Body of pancreas (tissue), 4 donors: Measurements from ENCODE around the gene PACS1. TPM values are rescaled to one million over a fixed set of nuclear protein-coding genes. Genes with fewer than 3 reads are reported as not detected.

Experiments
- ATAC-seq: fragments of 150-250 bp; one replicate; pipeline ENCODE4 v1.9.1; 2016
- DNase-seq, 4 donors: peaks; one replicate each; pipeline ENCODE4 v3.0.0-alpha.2; 2019
- H3K27ac ChIP-seq, 4 donors: fragments of 200-600 bp; sonication (generic); 1 replicate in 3 of 4; 2 replicates in 1 of 4; pipeline versions ENCODE4 v1.5.1 to v1.6.1; 2016 to 2019; ENCODE audit warnings: mild to moderate bottlenecking in 1 of 4, mixed read lengths in 1 of 4, moderate library complexity in 1 of 4
- H3K27me3 ChIP-seq, 2 donors: fragments of 200-600 bp; sonication (generic); one replicate each; pipeline ENCODE4 v1.6.0; 2016; ENCODE audit warnings: mild to moderate bottlenecking in 1 of 2
- H3K36me3 ChIP-seq, 2 donors: fragments of 200-600 bp; sonication (generic); replicated peaks in 1 of 2; 2 replicates each; pipeline ENCODE4 v1.5.1; 2016; ENCODE audit warnings: low read depth in 2 of 2; ENCODE audit not compliant: insufficient read depth in 1 of 2
- H3K4me1 ChIP-seq: fragments of 200-600 bp; sonication (generic); one replicate; pipeline ENCODE4 v1.6.0; 2016
- H3K4me3 ChIP-seq, 2 donors: fragments of 200-600 bp; sonication (generic); 1 replicate in 1 of 2; 2 replicates in 1 of 2; pipeline ENCODE4 v1.5.1; 2016 to 2019
- H3K9me3 ChIP-seq, 3 donors: fragments of 200-600 bp; sonication (generic); 1 replicate in 2 of 3; 2 replicates in 1 of 3; pipeline ENCODE4 v1.5.1; 2016
- CTCF ChIP-seq, 7 experiments: fragments of 450-650 bp in 4 of 7; fragments of 200-600 bp in 3 of 7; sonication (generic) in 3 of 7; IDR thresholded peaks; one replicate each; pipeline ENCODE4 v1.5.1; 2016 to 2019; ENCODE audit warnings: antibody characterized with exemption in 7 of 7
- POLR2A ChIP-seq, 3 donors: fragments of 450-650 bp; IDR thresholded peaks; one replicate each; pipeline ENCODE4 v1.6.1; 2016; ENCODE audit warnings: antibody characterized with exemption in 3 of 3, mild to moderate bottlenecking in 2 of 3
- WGBS, 2 donors: methylation state at CpG; one replicate each; pipeline ENCODE4 v1.1.5; 2017; 5-methylcytosine and 5-hydroxymethylcytosine counted together
- intact Hi-C: fragments of 100-400 bp; cut with DNase I; formaldehyde crosslinking; loops from one replicate; pipeline ENCODE4 v1.15.1; 2023
- total RNA-seq, 2 donors: library from RNA; depleted of rRNA; stranded (reverse); fragments of >200 nt; gene quantifications; one replicate each; pipeline ENCODE4 v1.1.0, GENCODE V29; 2016

Gene PACS1
- total RNA-seq, 2 donors from 2014 or later = 17.5 to 19.7 TPM

GRCh38 chr11:66233301-66233700, 163.2 kb downstream of the PACS1 start:
- no peak for DNase-seq
- intact Hi-C loops = no loop called here
- Histone ChIP-seq H3K27ac (no peak overlapping the region), H3K9me3 (no peaks in the 10 kb centered on the region), H3K36me3 (peaks cover 0 to 33% of the 10 kb centered on the region in 2 donors), H3K4me3 (no peak overlapping the region), H3K27me3 (no peaks in the 10 kb centered on the region), H3K4me1 (no peaks in the 10 kb centered on the region)
- ATAC-seq = no peak
- WGBS, 2 donors = 91 to 97% methylated on average over 5 of the region's 5 CpGs
- TF ChIP-seq POLR2A (IDR thresholded peaks at IDR 0.05) = no peak
- TF ChIP-seq CTCF (IDR thresholded peaks at IDR 0.05) = no peak

GRCh38 chr11:66235141-66235540, 165.1 kb downstream of the PACS1 start:
- 86 to 87% methylated on average over 11 of the region's 11 CpGs for WGBS, 2 donors
- intact Hi-C loops = no loop called here
- DNase-seq (no peak), ATAC-seq (no peak)
- H3K27ac ChIP-seq = no peak overlapping the region
- no peak overlapping the region for H3K4me3 ChIP-seq
- H3K9me3 ChIP-seq = no peaks in the 10 kb centered on the region
- H3K4me1 ChIP-seq = no peaks in the 10 kb centered on the region
- no peaks in the 10 kb centered on the region for H3K27me3 ChIP-seq
- TF ChIP-seq POLR2A (IDR thresholded peaks at IDR 0.05) = no peak
- TF ChIP-seq CTCF (IDR thresholded peaks at IDR 0.05) = no peak
- peaks cover 0 to 37% of the 10 kb centered on the region in 2 donors for H3K36me3 ChIP-seq

GRCh38 chr11:66237867-66238266, 167.8 kb downstream of the PACS1 start:
- H3K9me3 ChIP-seq = no peaks in the 10 kb centered on the region
- no peaks in the 10 kb centered on the region for H3K27me3 ChIP-seq
- H3K36me3 ChIP-seq = peaks cover 0 to 26% of the 10 kb centered on the region in 2 donors
- 85 to 94% methylated on average over 4 to 6 of the region's 6 CpGs for WGBS, 2 donors
- ATAC-seq (no peak), DNase-seq (no peak)
- TF ChIP-seq CTCF (IDR thresholded peaks at IDR 0.05) (no peak), POLR2A (IDR thresholded peaks at IDR 0.05) (no peak)
- no peaks in the 10 kb centered on the region for H3K4me1 ChIP-seq
- H3K27ac ChIP-seq = no peak overlapping the region
- intact Hi-C loops = no loop called here
- no peak overlapping the region for H3K4me3 ChIP-seq

GRCh38 chr11:66238786-66239413, 168.8 kb downstream of the PACS1 start:
- Histone ChIP-seq H3K27me3 (no peaks in the 10 kb centered on the region), H3K9me3 (no peaks in the 10 kb centered on the region), H3K36me3 (peaks cover 0 to 21% of the 10 kb centered on the region in 2 donors), H3K4me1 (no peaks in the 10 kb centered on the region), H3K4me3 (no peak overlapping the region), H3K27ac (no peak overlapping the region)
- 91 to 95% methylated on average over 11 to 17 of the region's 17 CpGs for WGBS, 2 donors
- intact Hi-C loops = no loop called here
- ATAC-seq (no peak), DNase-seq (no peak)
- TF ChIP-seq POLR2A (IDR thresholded peaks at IDR 0.05) = no peak
- no peak for TF ChIP-seq CTCF (IDR thresholded peaks at IDR 0.05)

- Histone ChIP-seq H3K4me1 (no peaks in the 10 kb centered on the region), H3K36me3 (peaks cover 0 to 14% of the 10 kb centered on the region in 2 donors), H3K9me3 (no peaks in the 10 kb centered on the region), H3K4me3 (no peak overlapping the region), H3K27me3 (no peaks in the 10 kb centered on the region), H3K27ac (no peak overlapping the region)
- WGBS, 2 donors = 74 to 76% methylated on average over 3 of the region's 3 CpGs
- intact Hi-C loops = no loop called here
- DNase-seq (no peak), ATAC-seq (no peak)
- TF ChIP-seq CTCF (IDR thresholded peaks at IDR 0.05) = no peak
- TF ChIP-seq POLR2A (IDR thresholded peaks at IDR 0.05) = no peak
Observed at GRCh38 chr11:66239511-66239910, 169.4 kb downstream of the PACS1 start.
